HUES64 (cell line): Measurements from ENCODE around the gene NDUFA11.
"Not testable (repeated sequence)": the region's sequence is repeated elsewhere in the genome, so short reads cannot be mapped to it uniquely, and the experiment has no call there.

Experiments
- H3K27ac ChIP-seq: 2 replicates; pipeline ENCODE4 v1.7.0; 2013; ENCODE audit warnings: low read depth, low read length, inconsistent platforms
- H3K27me3 ChIP-seq: 2 replicates; pipeline ENCODE4 v1.6.1; 2013; ENCODE audit warnings: mild to moderate bottlenecking, low read length; ENCODE audit not compliant: insufficient read depth
- H3K36me3 ChIP-seq: 2 replicates; pipeline ENCODE4 v1.6.1; 2013; ENCODE audit warnings: mild to moderate bottlenecking, low read length; ENCODE audit not compliant: insufficient read depth
- H3K4me1 ChIP-seq: 2 replicates; pipeline ENCODE4 v1.6.1; 2013; ENCODE audit warnings: mild to moderate bottlenecking, low read length, moderate library complexity; ENCODE audit not compliant: insufficient read depth
- H3K4me3 ChIP-seq: 2 replicates; pipeline ENCODE4 v1.5.1; 2013; ENCODE audit warnings: mild to moderate bottlenecking, low read length, moderate library complexity
- H3K9ac ChIP-seq: 2 replicates; pipeline ENCODE4 v1.6.1; 2013; ENCODE audit warnings: mild to moderate bottlenecking, low read depth, low read length
- H3K9me3 ChIP-seq: 2 replicates; pipeline ENCODE4 v1.6.1; 2013; ENCODE audit warnings: low read depth, low read length; ENCODE audit not compliant: insufficient read depth
- WGBS: fragments of 150-250, 120-280 bp; methylation state at CpG from one replicate; pipeline ENCODE4 v1.1.7; 2013; ENCODE audit warnings: missing lambda C conversion rate; 5-methylcytosine and 5-hydroxymethylcytosine counted together

NDUFA11 gene

DNA sequence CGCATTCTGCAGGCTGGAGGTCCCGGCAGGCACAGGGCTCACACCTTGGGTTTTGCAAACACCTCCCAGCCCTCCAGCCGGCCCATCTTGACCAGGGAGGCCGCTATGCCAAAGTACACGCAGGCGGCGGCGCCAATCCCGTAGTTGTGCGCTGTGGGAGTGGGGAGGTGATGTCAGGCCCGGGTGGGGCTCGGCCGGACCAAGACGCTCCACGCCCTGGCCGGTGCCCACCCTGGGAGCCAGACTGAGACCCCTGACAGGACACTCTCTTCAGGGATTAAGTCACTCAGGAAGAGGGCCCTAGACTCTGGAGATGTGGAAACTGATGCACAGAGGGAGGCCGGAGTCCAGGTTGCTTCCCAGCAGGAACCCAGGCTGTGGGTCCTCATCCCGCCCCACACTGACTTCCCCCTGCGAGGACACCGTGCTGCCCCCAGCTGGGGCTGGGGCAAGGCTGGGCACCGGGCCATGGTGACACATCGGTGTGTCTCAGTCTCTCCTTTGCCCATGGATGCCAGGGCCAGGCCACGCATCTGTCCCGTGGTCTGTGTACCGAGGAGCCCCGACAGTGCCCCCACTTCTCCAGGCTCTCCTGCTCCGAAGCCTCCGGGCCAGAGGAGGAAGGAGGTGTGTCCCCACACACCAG lies 8.8 kb downstream of the NDUFA11 start:
- Histone ChIP-seq H3K27ac (no peak overlapping the region), H3K27me3 (no peaks in the 10 kb centered on the region), H3K36me3 (peaks cover 22% of the 10 kb centered on the region), H3K9ac (no peak overlapping the region), H3K4me1 (no peaks in the 10 kb centered on the region), H3K9me3 (no peaks in the 10 kb centered on the region), H3K4me3 (no peak overlapping the region)
- 96% methylated on average over 28 of the region's 28 CpGs for WGBS

DNA sequence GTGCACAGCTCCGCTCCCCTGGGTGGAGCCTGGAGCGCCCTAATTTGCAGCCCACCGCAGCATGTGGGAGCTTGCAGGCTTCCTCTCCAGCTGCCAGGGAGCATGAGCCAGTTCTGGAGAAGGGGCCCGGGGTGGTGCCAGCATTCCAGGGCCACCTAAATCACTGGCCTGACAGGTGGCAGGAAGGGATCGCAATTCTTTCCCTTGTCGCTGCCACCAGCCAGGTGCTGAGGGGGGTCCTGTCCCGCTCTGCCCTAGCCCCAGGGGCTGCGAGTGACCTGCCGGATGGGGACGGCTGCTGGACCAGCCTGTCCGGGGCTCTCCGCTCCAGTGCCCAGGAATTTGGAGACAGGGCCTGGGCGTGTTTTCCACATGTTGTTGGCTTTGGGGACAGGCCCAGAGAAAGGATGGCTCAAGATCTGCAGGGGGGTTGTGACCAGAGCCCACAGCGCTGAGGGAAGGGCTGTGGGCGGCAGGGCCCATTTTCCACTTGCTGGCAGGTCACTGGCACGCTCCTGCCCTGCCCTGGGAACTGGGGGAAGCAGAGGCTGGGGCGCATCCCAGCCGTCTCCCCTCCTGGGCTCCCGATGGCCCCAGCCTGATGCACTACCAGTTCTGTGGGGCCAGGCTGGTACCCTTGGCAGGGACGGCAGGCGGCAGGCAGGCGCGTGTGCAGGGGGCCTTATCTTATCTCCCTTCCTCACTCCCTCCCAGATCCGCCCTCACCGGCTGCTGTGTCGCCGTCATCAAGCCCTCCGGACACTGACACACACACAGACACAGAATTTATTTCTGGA lies 9.5 kb downstream of the NDUFA11 start:
- Histone ChIP-seq H3K9ac (no peak overlapping the region), H3K4me3 (no peak overlapping the region), H3K27ac (no peak overlapping the region), H3K9me3 (no peaks in the 10 kb centered on the region), H3K27me3 (no peaks in the 10 kb centered on the region), H3K36me3 (peaks cover 22% of the 10 kb centered on the region), H3K4me1 (no peaks in the 10 kb centered on the region)
- WGBS = 88% methylated on average over 28 of the region's 28 CpGs

DNA sequence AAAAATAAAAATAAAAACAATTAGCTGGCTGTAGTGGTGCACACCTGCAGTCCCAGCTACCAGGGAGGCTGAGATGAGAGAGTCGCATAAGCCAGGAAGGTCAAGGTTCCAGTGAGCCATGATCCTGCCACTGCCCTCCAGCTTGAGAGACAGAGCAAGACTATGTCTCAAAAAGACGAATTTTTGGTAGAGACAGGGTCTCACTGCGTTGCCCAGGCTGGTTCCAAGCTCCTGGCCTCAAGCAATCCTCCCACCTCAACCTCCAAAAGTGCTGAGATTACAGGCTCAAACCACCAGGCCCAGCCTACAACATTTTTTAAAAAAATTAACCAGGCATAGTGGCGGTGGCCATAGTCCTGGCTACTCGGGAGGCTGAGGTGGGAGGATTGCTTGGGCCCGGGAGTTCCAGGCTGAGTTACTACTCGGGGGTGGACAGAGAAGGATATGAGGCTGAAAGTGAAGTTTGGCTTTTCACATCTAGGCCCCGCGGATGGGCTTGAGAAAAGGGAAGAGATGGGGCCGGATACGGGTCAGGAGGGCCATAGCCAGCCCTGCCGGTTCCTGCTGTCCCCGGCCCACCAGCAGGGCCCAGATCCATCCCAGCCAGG lies 10.2 kb downstream of the NDUFA11 start:
- WGBS = 79% methylated on average over 13 of the region's 13 CpGs

DNA sequence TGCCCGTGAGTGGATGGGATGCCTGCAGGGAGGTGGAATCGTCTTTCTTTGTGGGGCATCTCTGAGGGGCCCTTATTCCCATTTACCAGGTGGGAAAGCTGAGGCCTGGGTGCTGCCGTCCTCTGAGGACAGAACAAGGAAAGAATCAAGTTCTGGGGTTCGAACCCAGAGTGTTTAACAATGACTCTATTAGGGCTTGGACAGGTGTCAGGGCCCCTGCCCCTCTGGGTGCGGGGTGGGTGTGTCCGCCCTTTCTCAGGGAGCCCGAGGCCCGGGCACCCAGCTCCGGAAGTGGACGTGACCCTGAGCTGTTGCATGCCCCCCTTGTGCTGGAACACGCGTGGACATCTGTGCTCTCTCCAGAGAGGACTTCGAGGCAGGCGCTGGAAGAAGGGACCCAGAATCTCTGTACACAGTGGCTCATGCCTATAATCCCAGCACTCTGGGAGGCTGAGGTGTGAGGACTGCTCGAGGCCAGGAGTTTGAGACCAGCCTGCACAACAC lies 10.8 kb downstream of the NDUFA11 start:
- H3K27ac ChIP-seq = no peak overlapping the region
- no peaks in the 10 kb centered on the region for H3K9me3 ChIP-seq
- H3K4me1 ChIP-seq = no peaks in the 10 kb centered on the region
- no peaks in the 10 kb centered on the region for H3K27me3 ChIP-seq
- no peak overlapping the region for H3K4me3 ChIP-seq
- peaks cover 22% of the 10 kb centered on the region for H3K36me3 ChIP-seq
- 74% methylated on average over 15 of the region's 15 CpGs for WGBS
- no peak overlapping the region for H3K9ac ChIP-seq

More for the DNA sequence above, 10.2 kb downstream of the NDUFA11 start:
- Histone ChIP-seq H3K27me3 (no peaks in the 10 kb centered on the region), H3K9me3 (no peaks in the 10 kb centered on the region), H3K36me3 (peaks cover 22% of the 10 kb centered on the region), H3K4me1 (no peaks in the 10 kb centered on the region), H3K4me3 (no peak overlapping the region), H3K27ac (no peak overlapping the region), H3K9ac (no peak overlapping the region)

DNA sequence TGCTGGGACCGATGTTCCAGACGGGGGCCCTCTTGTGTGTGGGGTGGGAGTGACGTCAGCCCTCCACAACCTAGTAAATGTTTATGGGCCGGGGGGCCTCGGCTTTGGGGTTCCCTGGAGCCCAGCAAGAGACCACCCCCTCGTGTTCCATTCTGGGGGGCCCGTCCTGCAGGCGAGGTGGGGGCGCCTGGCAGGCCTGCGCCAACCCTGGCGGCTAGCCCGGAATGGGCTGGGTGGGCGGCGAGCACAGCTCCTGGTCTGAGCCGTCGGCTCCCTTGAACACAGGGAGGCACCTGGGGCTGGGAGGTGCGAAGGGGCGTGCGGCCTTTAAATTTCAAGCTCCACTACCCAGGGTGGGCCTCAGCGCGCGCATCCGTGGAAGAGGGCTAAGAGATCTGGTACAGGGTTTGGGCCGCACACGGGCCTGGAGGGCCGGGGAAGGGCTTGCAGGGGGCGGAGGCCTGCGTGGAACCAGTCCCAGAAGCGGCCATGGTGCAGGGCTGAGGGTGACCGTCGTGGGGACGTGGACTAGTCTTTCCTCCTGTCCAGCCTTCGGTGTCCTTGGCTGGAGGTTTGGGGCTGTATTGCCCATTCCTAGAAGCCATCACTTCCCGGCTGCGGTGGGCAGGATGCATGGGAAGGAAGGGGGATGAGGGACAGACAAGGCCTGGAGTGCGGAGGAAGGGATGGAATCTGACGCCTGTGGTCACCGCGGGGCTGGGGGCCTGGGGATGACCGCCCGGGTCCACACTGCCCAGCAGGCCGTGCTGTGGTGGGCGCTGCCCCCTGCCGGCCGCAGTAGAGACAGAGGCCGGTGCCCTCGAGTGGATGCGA lies 11.4 kb downstream of the NDUFA11 start:
- Histone ChIP-seq H3K9ac (no peak overlapping the region), H3K36me3 (peaks cover 22% of the 10 kb centered on the region)

DNA sequence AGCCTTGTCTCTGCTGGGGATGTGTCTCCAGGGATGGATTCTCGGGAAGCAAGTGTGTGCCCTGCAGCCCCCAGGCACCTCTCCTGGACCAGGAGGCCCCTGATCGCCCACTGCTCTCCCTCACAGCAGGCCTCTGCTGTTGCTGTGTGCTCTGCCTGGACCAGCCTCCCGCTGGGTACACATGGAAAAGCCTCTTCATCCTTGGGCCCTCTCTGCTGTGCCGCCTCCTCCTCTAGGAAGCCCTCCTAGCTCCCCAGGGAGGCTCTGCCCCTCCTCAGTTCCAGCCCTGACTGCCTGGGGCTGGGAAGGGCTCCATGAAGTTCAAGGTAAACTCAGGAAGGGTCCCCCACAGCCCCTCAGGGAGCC lies 12.0 kb downstream of the NDUFA11 start:
- WGBS = 77% methylated on average over 4 of the region's 4 CpGs
- H3K9me3 ChIP-seq = no peaks in the 10 kb centered on the region
- no peak overlapping the region for H3K4me3 ChIP-seq
- no peaks in the 10 kb centered on the region for H3K27me3 ChIP-seq
- no peaks in the 10 kb centered on the region for H3K4me1 ChIP-seq
- no peak overlapping the region for H3K9ac ChIP-seq
- H3K27ac ChIP-seq = no peak overlapping the region
- peaks cover 18% of the 10 kb centered on the region for H3K36me3 ChIP-seq

More for the DNA sequence above, 11.4 kb downstream of the NDUFA11 start:
- H3K27me3 ChIP-seq = no peaks in the 10 kb centered on the region
- H3K4me3 ChIP-seq = no peak overlapping the region
- no peak overlapping the region for H3K27ac ChIP-seq
- WGBS = 41% methylated on average over 47 of the region's 48 CpGs
- no peaks in the 10 kb centered on the region for H3K9me3 ChIP-seq
- no peaks in the 10 kb centered on the region for H3K4me1 ChIP-seq

DNA sequence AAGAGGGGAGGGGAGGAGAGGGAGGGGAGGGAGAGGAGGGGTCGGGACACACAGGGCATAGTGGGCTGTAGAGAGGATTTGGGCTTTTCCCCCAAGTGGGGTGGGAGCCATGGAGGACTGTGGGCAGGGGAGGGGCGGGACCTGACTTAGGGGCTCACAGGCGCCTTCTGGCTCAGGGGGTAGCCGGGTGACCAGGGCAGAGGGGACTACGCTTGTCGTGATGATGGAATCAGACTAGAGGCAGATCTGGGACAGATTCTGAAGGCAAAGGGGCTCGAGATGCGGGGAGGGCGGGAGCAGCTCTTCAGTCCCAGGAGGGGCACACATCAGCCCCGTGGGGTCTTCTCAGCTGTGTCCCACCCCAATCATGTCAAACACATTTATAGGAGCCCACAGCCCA lies 13.5 kb downstream of the NDUFA11 start:
- H3K27ac ChIP-seq = no peak overlapping the region
- 74% methylated on average over 10 of the region's 10 CpGs for WGBS

DNA sequence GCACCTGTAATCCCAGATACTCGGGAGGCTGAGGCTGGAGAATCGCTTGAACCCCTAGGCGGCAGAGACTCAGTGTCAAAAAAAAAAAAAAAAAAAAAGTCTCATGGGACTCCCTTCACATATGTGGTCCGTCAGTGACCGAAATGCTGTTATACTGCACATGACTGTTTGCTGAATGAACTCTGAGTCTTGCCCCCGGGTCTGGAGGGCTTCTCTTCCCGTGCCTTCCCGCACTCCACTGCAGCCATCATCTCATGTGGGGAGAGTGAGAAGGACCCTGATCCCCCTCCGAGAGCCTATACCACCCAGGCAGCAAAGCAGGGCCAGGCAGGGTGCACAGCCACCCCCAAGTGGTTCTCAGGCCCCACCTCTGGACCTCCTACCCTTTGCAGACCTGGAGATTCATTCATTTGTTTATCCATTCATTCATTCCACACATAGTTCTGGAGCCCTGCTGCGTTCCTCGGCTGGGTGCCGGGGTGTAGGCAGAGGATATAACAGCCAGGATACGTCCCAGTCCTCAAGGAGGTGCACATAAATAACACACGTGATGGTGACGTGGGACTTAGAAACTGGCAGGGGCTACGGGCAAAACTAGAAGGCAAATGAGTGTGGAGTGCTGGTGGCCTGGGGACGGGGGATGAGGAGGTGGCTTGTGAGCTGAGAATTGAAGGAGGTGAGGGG lies 14.2 kb downstream of the NDUFA11 start:
- WGBS = 82% methylated on average over 17 of the region's 17 CpGs
- no peak overlapping the region for H3K9ac ChIP-seq

More for the DNA sequence above, 13.5 kb downstream of the NDUFA11 start:
- H3K9me3 ChIP-seq = no peaks in the 10 kb centered on the region
- no peak overlapping the region for H3K9ac ChIP-seq
- peaks cover 4% of the 10 kb centered on the region; the same call in 1 of the 2 replicates for H3K36me3 ChIP-seq
- H3K4me3 ChIP-seq = no peak overlapping the region
- no peaks in the 10 kb centered on the region for H3K27me3 ChIP-seq
- H3K4me1 ChIP-seq = no peaks in the 10 kb centered on the region

DNA sequence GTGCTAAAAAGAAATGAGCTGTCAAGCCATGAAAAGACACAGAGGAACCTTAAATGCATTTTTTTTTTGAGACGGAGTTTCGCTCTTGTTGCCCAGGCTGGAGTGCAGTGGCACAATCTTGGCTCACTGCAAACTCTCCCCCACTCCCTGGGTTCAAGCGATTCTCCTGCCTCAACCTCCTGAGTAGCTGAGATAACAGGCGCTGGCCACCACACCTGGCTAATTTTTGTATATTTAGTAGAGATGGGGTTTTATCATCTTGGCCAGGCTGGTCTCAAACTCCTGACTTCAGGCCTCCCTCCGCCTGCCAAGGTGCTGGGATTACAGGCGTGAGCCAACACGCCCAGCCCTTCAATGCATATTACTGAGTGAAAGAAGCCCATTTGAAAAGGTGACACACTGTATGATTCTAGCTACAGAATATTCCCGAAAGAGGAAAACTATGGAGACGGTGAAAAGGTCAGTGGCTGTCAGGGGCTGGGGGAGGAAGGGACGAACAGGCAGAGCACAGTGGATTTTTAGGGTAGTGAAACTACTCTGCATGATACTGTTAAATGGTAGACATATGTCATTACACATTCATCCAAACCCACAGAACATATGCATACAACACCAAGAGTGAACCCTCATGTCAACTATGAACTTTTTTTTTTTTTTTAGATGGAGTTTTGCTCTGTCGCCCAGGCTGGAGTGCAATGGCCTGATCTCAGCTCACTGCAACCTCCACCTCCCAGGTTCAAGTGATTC lies 19.4 kb downstream of the NDUFA11 start:
- H3K9ac ChIP-seq, H3K36me3 ChIP-seq, H3K9me3 ChIP-seq, H3K27me3 ChIP-seq, H3K4me3 ChIP-seq, H3K27ac ChIP-seq, H3K4me1 ChIP-seq: not testable (repeated sequence)
- 84% methylated on average over 11 of the region's 11 CpGs for WGBS

More for the DNA sequence above, 14.2 kb downstream of the NDUFA11 start:
- Histone ChIP-seq H3K9me3 (no peaks in the 10 kb centered on the region), H3K36me3 (no peaks in the 10 kb centered on the region), H3K4me1 (no peaks in the 10 kb centered on the region), H3K27me3 (no peaks in the 10 kb centered on the region), H3K27ac (no peak overlapping the region), H3K4me3 (no peak overlapping the region)
